Prostate gland (tissue), 2 donors: Measurements from ENCODE around the gene SUMF2. TPM values are rescaled to one million over a fixed set of nuclear protein-coding genes. Genes with fewer than 3 reads are reported as not detected.
"Not testable (repeated sequence)": the region's sequence is repeated elsewhere in the genome, so short reads cannot be mapped to it uniquely, and the experiment has no call there.

Experiments
- DNase-seq: peaks from one replicate; pipeline ENCODE4 v3.0.0-alpha.2; 2019; ENCODE audit warnings: low spot score
- H3K27ac ChIP-seq, 2 donors: fragments of 200-600 bp; sonication (generic); 2 replicates each; pipeline ENCODE4 v1.5.1; 2017 to 2019
- H3K27me3 ChIP-seq: fragments of 200-600 bp; sonication (generic); replicated peaks from 2 replicates; pipeline ENCODE4 v1.5.1; 2019; ENCODE audit not compliant: insufficient read depth
- H3K36me3 ChIP-seq, 2 donors: fragments of 200-600 bp; sonication (generic); 1 replicate in 1 of 2; 2 replicates in 1 of 2; pipeline versions ENCODE4 v1.5.1 to v1.8.1; 2017 to 2019
- H3K4me1 ChIP-seq: fragments of 200-600 bp; sonication (generic); replicated peaks from 2 replicates; pipeline ENCODE4 v1.5.1; 2019
- H3K4me3 ChIP-seq, 2 donors: fragments of 200-600 bp; sonication (generic); 2 replicates each; pipeline ENCODE4 v1.5.1; 2017 to 2019
- H3K9me3 ChIP-seq: fragments of 200-600 bp; sonication (generic); 2 replicates; pipeline ENCODE4 v1.5.1; 2017
- CTCF ChIP-seq, 4 experiments: fragments of 200-600 bp in 2 of 4; fragments of 450-650 bp in 2 of 4; sonication (generic) in 2 of 4; IDR thresholded peaks; 1 replicate in 3 of 4; 2 replicates in 1 of 4; pipeline ENCODE4 v1.5.1; 2016 to 2019; ENCODE audit warnings: antibody characterized with exemption in 4 of 4, mild to moderate bottlenecking in 2 of 4, moderate library complexity in 2 of 4
- POLR2A ChIP-seq: fragments of 450-650 bp; IDR thresholded peaks from one replicate; pipeline ENCODE4 v1.6.1; 2016; ENCODE audit warnings: antibody characterized with exemption, mild to moderate bottlenecking
- POLR2AphosphoS5 ChIP-seq: sonication (generic); formaldehyde crosslinking; IDR thresholded peaks from one replicate; pipeline ENCODE4 v1.6.1; 2017; ENCODE audit warnings: antibody characterized with exemption
- WGBS: methylation state at CpG from one replicate; pipeline ENCODE4 v1.1.5; 2018; 5-methylcytosine and 5-hydroxymethylcytosine counted together
- intact Hi-C: fragments of 100-400 bp; cut with DNase I; formaldehyde crosslinking; loops from one replicate; pipeline ENCODE4 v1.14.2; 2022
- total RNA-seq, 2 donors: library from RNA; depleted of rRNA; stranded (reverse); fragments of >200 nt; gene quantifications; one replicate each; pipeline ENCODE4 v1.1.0, GENCODE V29; 2016

The SUMF2 gene
- total RNA-seq, 2 donors from 2014 or later = 152 to 210 TPM

- intact Hi-C loops = no loop called here
- TF ChIP-seq POLR2AphosphoS5 = no peak
- TF ChIP-seq CTCF (IDR thresholded peaks at IDR 0.05) = no peak
- TF ChIP-seq POLR2A = no peak
- H3K4me3 ChIP-seq = no peak overlapping the region
- no peaks in the 10 kb centered on the region for H3K9me3 ChIP-seq
- H3K27me3 ChIP-seq = no peaks in the 10 kb centered on the region
- no peaks in the 10 kb centered on the region for H3K36me3 ChIP-seq
- WGBS = 87% methylated on average over 3 of the region's 3 CpGs
- H3K27ac ChIP-seq = no peak overlapping the region
- DNase-seq = no peak
- no peaks in the 10 kb centered on the region for H3K4me1 ChIP-seq
Measured at GRCh38 chr7:56040730-56041129, 23.4 kb upstream of the SUMF2 start.

- intact Hi-C loops, H3K27me3 ChIP-seq, H3K36me3 ChIP-seq, H3K4me3 ChIP-seq, H3K4me1 ChIP-seq, H3K27ac ChIP-seq, DNase-seq, H3K9me3 ChIP-seq: not testable (repeated sequence)
- WGBS = 98% methylated on average over 2 of the region's 2 CpGs
Measured at GRCh38 chr7:56045758-56046157, 18.3 kb upstream of the SUMF2 start.

- Histone ChIP-seq H3K27me3 (no peaks in the 10 kb centered on the region), H3K4me3 (no peak overlapping the region), H3K27ac (peak overlapping the region; percentile 17 to 46), H3K9me3 (no peaks in the 10 kb centered on the region), H3K36me3 (no peaks in the 10 kb centered on the region), H3K4me1 (no peaks in the 10 kb centered on the region)
- intact Hi-C loops = no loop called here
- peak; percentile 31 for DNase-seq
- 28% methylated on average over 5 of the region's 5 CpGs for WGBS
- peak; percentile 46 for TF ChIP-seq POLR2AphosphoS5
- TF ChIP-seq CTCF (IDR thresholded peaks at IDR 0.05) = no peak
Measured at GRCh38 chr7:56046721-56047445, 17.2 kb upstream of the SUMF2 start.

GRCh38 chr7:56047446-56048116, 16.5 kb upstream of the SUMF2 start:
- H3K27me3 ChIP-seq, DNase-seq, H3K4me3 ChIP-seq, H3K9me3 ChIP-seq, H3K36me3 ChIP-seq, intact Hi-C loops, H3K4me1 ChIP-seq: not testable (repeated sequence)
- H3K27ac ChIP-seq = peak overlapping the region in 1 of 2 donors; percentile 17
- WGBS = 74% methylated on average over 11 of the region's 11 CpGs

GRCh38 chr7:56048245-56048644, 15.8 kb upstream of the SUMF2 start:
- no peaks in the 10 kb centered on the region for H3K27me3 ChIP-seq
- no peak overlapping the region for H3K4me3 ChIP-seq
- TF ChIP-seq CTCF (IDR thresholded peaks at IDR 0.05) (no peak), POLR2A (no peak), POLR2AphosphoS5 (no peak)
- H3K27ac ChIP-seq = no peak overlapping the region
- intact Hi-C loops = no loop called here
- H3K4me1 ChIP-seq = no peaks in the 10 kb centered on the region
- 96% methylated on average over 1 of the region's 1 CpG for WGBS
- H3K36me3 ChIP-seq = no peaks in the 10 kb centered on the region
- DNase-seq = no peak
- H3K9me3 ChIP-seq = no peaks in the 10 kb centered on the region

- H3K36me3 ChIP-seq, H3K4me1 ChIP-seq, DNase-seq, H3K27ac ChIP-seq, intact Hi-C loops, H3K27me3 ChIP-seq, H3K4me3 ChIP-seq, H3K9me3 ChIP-seq: not testable (repeated sequence)
- WGBS = 49% methylated on average over 8 of the region's 8 CpGs
Measured at GRCh38 chr7:56048763-56049162, 15.3 kb upstream of the SUMF2 start.
